CD8-positive, alpha-beta memory T cell (primary cell): ENCODE measurements around the gene FOXL2NB. TPM values are rescaled to one million over a fixed set of nuclear protein-coding genes. Genes with fewer than 3 reads are reported as not detected.

Experiments
- CTCF ChIA-PET: fragments of 350-600 bp; sonication (Branson Sonifier 250); formaldehyde crosslinking; loops from one replicate; lab custom pipeline; 2021; ENCODE audit warnings: antibody characterized with exemption; lab: Charles Lee
- POLR2A ChIA-PET: fragments of 350-600 bp; sonication (Branson Sonifier 250); formaldehyde crosslinking; loops from one replicate; lab custom pipeline; 2021; ENCODE audit warnings: antibody characterized with exemption; lab: Charles Lee
- DNase-seq, 5 donors: peaks; one replicate each; pipeline versions ENCODE4 v3.0.0 to v3.0.0-alpha.2; 2020 to 2022; ENCODE audit warnings: mixed read lengths in 1 of 5
- H3K27ac ChIP-seq: one replicate; pipeline ENCODE4 v1.7.0; 2013; ENCODE audit warnings: low read depth, mild to moderate bottlenecking, low read length, moderate library complexity
- H3K27me3 ChIP-seq: 2 replicates; pipeline ENCODE4 v1.7.0; 2013; ENCODE audit warnings: low read length, mild to moderate bottlenecking; ENCODE audit not compliant: insufficient read depth, poor library complexity, severe bottlenecking
- H3K36me3 ChIP-seq: 2 replicates; pipeline ENCODE4 v1.7.0; 2013; ENCODE audit warnings: mild to moderate bottlenecking, low read length, moderate library complexity; ENCODE audit not compliant: insufficient read depth
- H3K4me1 ChIP-seq: 2 replicates; pipeline ENCODE4 v1.7.0; 2013; ENCODE audit warnings: mild to moderate bottlenecking, low read length, moderate library complexity; ENCODE audit not compliant: insufficient read depth
- H3K4me3 ChIP-seq: 2 replicates; pipeline ENCODE4 v1.7.0; 2013; ENCODE audit warnings: mild to moderate bottlenecking, low read length
- H3K9me3 ChIP-seq: 2 replicates; pipeline ENCODE4 v1.7.0; 2013; ENCODE audit warnings: mild to moderate bottlenecking, low read length
- H3K27ac Mint-ChIP-seq, 8 donors: one replicate each; pipeline ENCODE4 v1.8.0; 2020 to 2021; ENCODE audit warnings: mixed read lengths in 8 of 8, mild to moderate bottlenecking in 6 of 8, inconsistent platforms in 3 of 8, moderate library complexity in 3 of 8
- H3K27me3 Mint-ChIP-seq, 2 donors: one replicate each; pipeline ENCODE4 v1.8.0; 2020 to 2021; ENCODE audit warnings: mixed read lengths in 2 of 2, mild to moderate bottlenecking in 1 of 2, moderate library complexity in 1 of 2
- H3K36me3 Mint-ChIP-seq, 3 donors: one replicate each; pipeline ENCODE4 v1.8.0; 2020 to 2021; ENCODE audit warnings: mixed read lengths in 3 of 3, inconsistent platforms in 1 of 3, mild to moderate bottlenecking in 1 of 3
- H3K4me1 Mint-ChIP-seq, 3 donors: one replicate each; pipeline ENCODE4 v1.8.0; 2020 to 2021; ENCODE audit warnings: mixed read lengths in 3 of 3, inconsistent platforms in 1 of 3, mild to moderate bottlenecking in 1 of 3
- H3K4me3 Mint-ChIP-seq, 7 donors: one replicate each; pipeline ENCODE4 v1.8.0; 2020 to 2021; ENCODE audit warnings: mixed read lengths in 7 of 7, mild to moderate bottlenecking in 6 of 7, moderate library complexity in 4 of 7, inconsistent platforms in 2 of 7
- H3K9me3 Mint-ChIP-seq, 5 donors: one replicate each; pipeline ENCODE4 v1.8.0; 2020 to 2022; ENCODE audit warnings: mixed read lengths in 5 of 5, mild to moderate bottlenecking in 3 of 5, moderate library complexity in 2 of 5, inconsistent platforms in 1 of 5
- polyA plus RNA-seq: library from polyadenylated mRNA; unstranded; fragments of 300-500 nt; fragmentation: Illumina TruSeq; gene quantifications from one replicate; pipeline ENCODE4 v1.2.3, GENCODE V29; 2021
- total RNA-seq, 2 experiments: library from RNA; stranded (reverse); gene quantifications; one replicate each; pipeline ENCODE4 v1.2.3, GENCODE V29; 2021

The FOXL2NB gene
- total and polyA plus RNA-seq, 3 experiments from 2014 or later, result not detected

DNA sequence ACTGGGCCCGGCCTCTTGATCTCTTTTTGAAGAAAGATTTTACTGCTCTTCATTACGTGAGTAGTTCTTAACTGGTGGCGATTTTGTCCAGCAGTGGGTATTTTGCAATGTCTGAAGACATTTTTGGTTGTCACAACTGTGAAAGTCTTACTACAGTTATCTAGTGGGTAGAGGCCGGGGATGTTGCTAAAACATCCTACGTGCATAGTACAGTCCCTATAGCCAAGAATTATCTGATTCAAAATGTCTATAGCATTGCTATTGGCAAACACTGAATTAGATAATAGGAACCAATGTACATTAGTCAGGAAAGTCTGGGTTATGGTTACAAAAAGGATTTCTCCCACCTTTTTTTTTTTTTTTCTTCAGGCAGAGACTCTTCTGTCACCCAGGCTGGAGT, 38.2 kb upstream of the FOXL2NB start:
- no peak overlapping the region for H3K4me3 Mint-ChIP-seq
- no peak overlapping the region for H3K27ac Mint-ChIP-seq
- peaks cover 0 to 7% of the 10 kb centered on the region in 2 donors for H3K27me3 Mint-ChIP-seq
- H3K36me3 Mint-ChIP-seq, result no peaks in the 10 kb centered on the region
- no peaks in the 10 kb centered on the region for H3K9me3 ChIP-seq
- ChIA-PET CTCF (interaction anchor here (1.0 to 1.6 kb wide), 3 partner anchors 10 to 314 kb away, joined by 3 to 4 read pairs (median 3); partner anchors contain the start of gene CEP70), POLR2A (no interaction called here)
- no peaks in the 10 kb centered on the region for H3K36me3 ChIP-seq
- no peak for DNase-seq
- no peaks in the 10 kb centered on the region for H3K4me1 ChIP-seq
- H3K4me1 Mint-ChIP-seq, result no peaks in the 10 kb centered on the region
- H3K9me3 Mint-ChIP-seq, result no peaks in the 10 kb centered on the region
- H3K4me3 ChIP-seq, result no peak overlapping the region
- H3K27me3 ChIP-seq, result no peaks in the 10 kb centered on the region
- H3K27ac ChIP-seq, result no peak overlapping the region

DNA sequence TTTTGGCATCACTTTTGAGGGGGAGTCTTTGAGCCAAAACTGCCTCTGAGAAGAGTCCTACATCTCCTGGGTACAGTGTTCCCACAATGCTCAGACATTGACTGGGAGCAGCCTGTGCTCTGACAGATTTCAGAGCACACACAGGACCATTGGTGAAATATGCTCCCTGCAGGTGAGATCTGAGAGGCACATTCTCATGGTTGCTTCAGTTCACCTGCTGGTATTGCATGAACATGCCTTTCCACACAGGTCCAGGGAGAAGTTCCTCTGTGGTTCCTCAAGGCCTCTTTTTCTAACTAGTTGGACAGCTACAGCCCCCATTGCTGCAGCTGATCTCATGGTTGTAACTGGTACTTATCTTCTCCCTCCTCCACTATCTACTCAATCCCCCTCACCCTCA, 37.1 kb upstream of the FOXL2NB start:
- no peaks in the 10 kb centered on the region for H3K9me3 ChIP-seq
- H3K27me3 ChIP-seq, result no peaks in the 10 kb centered on the region
- no peak for DNase-seq
- ChIA-PET POLR2A (no interaction called here), CTCF (interaction anchor here (1.1 to 14.6 kb wide), 6 partner anchors 9 to 499 kb away, joined by 3 to 285 read pairs (median 4); partner anchors contain the start of gene CEP70)
- Mint-ChIP-seq H3K4me1 (peaks cover 1 to 2% (median 2%) of the 10 kb centered on the region in 3 donors), H3K9me3 (no peaks in the 10 kb centered on the region), H3K4me3 (no peak overlapping the region), H3K36me3 (no peaks in the 10 kb centered on the region), H3K27me3 (peaks cover 0 to 7% of the 10 kb centered on the region in 2 donors), H3K27ac (no peak overlapping the region)
- peaks cover 1% of the 10 kb centered on the region for H3K4me1 ChIP-seq
- H3K4me3 ChIP-seq, result no peak overlapping the region
- no peaks in the 10 kb centered on the region for H3K36me3 ChIP-seq
- H3K27ac ChIP-seq, result no peak overlapping the region

DNA sequence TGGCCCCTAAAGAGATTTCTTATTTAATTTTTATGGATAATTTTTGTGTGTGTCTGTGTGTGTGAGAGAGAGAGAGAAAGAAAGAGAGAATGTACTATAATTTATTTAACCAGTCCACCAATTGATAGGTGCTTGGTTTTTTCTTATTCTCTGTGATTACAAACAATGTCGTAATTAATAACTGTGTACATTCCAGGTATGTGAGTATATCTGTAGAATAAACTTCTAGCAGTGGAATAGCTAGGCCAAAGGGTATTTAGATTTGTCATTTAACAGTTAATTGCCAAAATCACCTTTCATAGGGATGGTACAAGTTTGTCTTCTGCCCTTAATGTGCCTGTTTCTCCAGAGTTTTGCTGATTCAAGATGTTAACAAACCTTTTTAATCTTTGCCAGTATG, 35.4 kb upstream of the FOXL2NB start:
- Mint-ChIP-seq H3K27ac (no peak overlapping the region), H3K4me3 (no peak overlapping the region), H3K4me1 (peaks cover 5 to 6% (median 6%) of the 10 kb centered on the region in 3 donors), H3K36me3 (no peaks in the 10 kb centered on the region), H3K9me3 (no peaks in the 10 kb centered on the region), H3K27me3 (peaks cover 0 to 7% of the 10 kb centered on the region in 2 donors)
- no peaks in the 10 kb centered on the region for H3K36me3 ChIP-seq
- no peaks in the 10 kb centered on the region for H3K9me3 ChIP-seq
- no peaks in the 10 kb centered on the region for H3K27me3 ChIP-seq
- DNase-seq, result no peak
- peaks cover 5% of the 10 kb centered on the region for H3K4me1 ChIP-seq
- ChIA-PET POLR2A (no interaction called here), CTCF (interaction anchor here (7.6 to 14.6 kb wide), 3 partner anchors 13 to 317 kb away, joined by 78 to 285 read pairs (median 198); partner anchors contain the start of gene CEP70)
- H3K27ac ChIP-seq, result no peak overlapping the region
- no peak overlapping the region for H3K4me3 ChIP-seq

DNA sequence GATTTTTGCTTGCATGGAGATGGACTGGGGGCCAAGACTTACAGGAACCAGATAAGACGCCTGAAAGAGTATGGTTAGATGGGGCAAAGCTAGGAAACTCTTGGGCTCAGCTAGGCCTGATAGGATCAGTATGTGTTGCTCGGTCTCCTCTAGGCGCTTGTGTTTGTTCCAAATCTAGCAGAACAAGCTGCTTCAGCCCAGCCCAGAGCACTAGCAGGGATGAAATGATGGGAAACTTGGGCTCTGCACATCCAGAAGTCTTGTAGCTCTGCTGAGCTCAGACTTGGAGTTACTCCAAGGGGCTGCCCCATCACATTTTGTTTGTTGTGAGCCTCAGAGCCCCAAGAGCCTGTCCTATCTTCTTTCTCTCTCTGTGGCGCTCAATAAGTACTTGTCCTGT, 34.8 kb upstream of the FOXL2NB start:
- Histone ChIP-seq H3K4me3 (no peak overlapping the region), H3K36me3 (no peaks in the 10 kb centered on the region), H3K4me1 (peaks cover 5% of the 10 kb centered on the region), H3K27ac (peak overlapping the region; percentile 12), H3K27me3 (no peaks in the 10 kb centered on the region), H3K9me3 (no peaks in the 10 kb centered on the region)
- H3K36me3 Mint-ChIP-seq, result no peaks in the 10 kb centered on the region
- no peak overlapping the region for H3K27ac Mint-ChIP-seq
- CTCF ChIA-PET, result interaction anchor here (7.6 to 14.6 kb wide), 3 partner anchors 12 to 318 kb away, joined by 78 to 285 read pairs (median 198); partner anchors contain the start of gene CEP70
- no peak overlapping the region for H3K4me3 Mint-ChIP-seq
- H3K4me1 Mint-ChIP-seq, result peaks cover 5 to 6% (median 6%) of the 10 kb centered on the region in 3 donors
- H3K9me3 Mint-ChIP-seq, result no peaks in the 10 kb centered on the region
- no peak for DNase-seq
- H3K27me3 Mint-ChIP-seq, result peaks cover 0 to 7% of the 10 kb centered on the region in 2 donors
- POLR2A ChIA-PET, result no interaction called here

DNA sequence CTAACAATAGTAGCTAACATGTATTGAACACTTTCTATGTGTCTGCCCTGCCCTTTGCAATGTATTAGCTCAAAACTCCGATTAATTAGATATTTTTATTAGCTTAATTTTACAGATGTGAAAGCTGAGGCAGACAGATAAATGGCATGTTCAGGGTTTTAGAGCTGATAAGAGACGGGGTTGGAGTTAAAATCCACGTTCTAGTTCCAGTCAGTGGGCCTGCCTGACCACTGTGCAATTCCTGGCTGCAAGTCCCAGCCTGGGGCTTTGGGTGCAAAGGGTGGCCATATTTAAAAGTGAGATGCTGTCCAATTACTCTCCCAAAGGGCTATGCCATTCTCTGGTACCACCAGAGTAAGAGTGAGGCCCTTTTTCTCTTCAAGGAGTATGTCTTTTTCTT, 33.3 kb upstream of the FOXL2NB start:
- POLR2A ChIA-PET, result no interaction called here
- Mint-ChIP-seq H3K27ac (no peak overlapping the region), H3K4me3 (no peak overlapping the region)

DNA sequence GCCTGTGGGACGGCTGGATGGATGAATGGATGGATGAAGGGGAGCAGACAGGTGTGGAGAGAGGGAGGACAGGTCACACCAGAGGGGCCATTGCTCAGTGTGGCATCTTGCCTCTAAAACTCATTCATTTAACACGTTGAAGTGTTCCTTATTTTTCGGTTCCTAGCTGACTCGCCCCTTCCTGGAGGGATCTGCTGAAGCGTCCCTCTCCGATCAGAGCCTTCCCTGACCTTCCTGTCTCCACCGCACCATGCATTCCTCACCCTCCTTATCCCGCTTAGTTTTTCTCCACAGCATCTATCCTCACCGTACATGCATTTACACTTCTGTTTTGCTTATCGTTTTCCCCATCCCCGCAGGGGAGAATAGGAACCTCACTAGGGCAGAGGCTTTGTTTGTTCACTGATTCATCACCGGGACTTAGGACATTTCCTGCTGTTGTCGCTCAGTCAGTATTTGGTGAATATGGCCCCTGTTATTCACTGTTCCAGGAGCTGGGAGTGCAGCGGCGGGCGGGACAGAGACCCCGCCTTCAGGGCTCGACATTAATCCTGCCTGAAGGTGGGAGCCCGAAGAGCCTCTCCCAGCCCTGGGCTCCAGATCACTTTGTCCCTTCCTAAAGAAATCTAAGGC, 32.0 kb upstream of the FOXL2NB start:
- Mint-ChIP-seq H3K36me3 (no peaks in the 10 kb centered on the region), H3K27ac (peak overlapping the region in 3 of 8 donors; percentile 58 to 96 (median 61)), H3K27me3 (peaks cover 3 to 7% of the 10 kb centered on the region in 2 donors), H3K4me3 (peak overlapping the region; percentile 83 to 94 (median 85)), H3K4me1 (peaks cover 5 to 6% (median 6%) of the 10 kb centered on the region in 3 donors), H3K9me3 (no peaks in the 10 kb centered on the region)
- Histone ChIP-seq H3K4me1 (peaks cover 5% of the 10 kb centered on the region), H3K27me3 (no peaks in the 10 kb centered on the region), H3K36me3 (no peaks in the 10 kb centered on the region), H3K4me3 (peak overlapping the region; percentile 90), H3K27ac (no peak overlapping the region), H3K9me3 (no peaks in the 10 kb centered on the region)
- ChIA-PET CTCF (interaction anchor here (0.7 to 14.6 kb wide), 65 partner anchors 9 to 519 kb away, joined by 3 to 285 read pairs (median 5); partner anchors contain the start of genes CEP70, FAIM and PIK3CB), POLR2A (interaction anchor here (0.7 to 2.0 kb wide), 7 partner anchors 8 to 366 kb away, joined by 3 to 18 read pairs (median 4); partner anchors contain the start of gene CEP70)
- DNase-seq, result no peak

More for the DNA sequence above, 33.3 kb upstream of the FOXL2NB start:
- Histone ChIP-seq H3K27ac (no peak overlapping the region), H3K27me3 (no peaks in the 10 kb centered on the region), H3K36me3 (no peaks in the 10 kb centered on the region), H3K4me1 (peaks cover 5% of the 10 kb centered on the region), H3K9me3 (no peaks in the 10 kb centered on the region), H3K4me3 (no peak overlapping the region)
- H3K9me3 Mint-ChIP-seq, result no peaks in the 10 kb centered on the region
- DNase-seq, result no peak
- CTCF ChIA-PET, result interaction anchor here (0.6 to 14.6 kb wide), 8 partner anchors 11 to 319 kb away, joined by 3 to 285 read pairs (median 30); partner anchors contain the start of gene CEP70
- H3K27me3 Mint-ChIP-seq, result peaks cover 0 to 7% of the 10 kb centered on the region in 2 donors
- H3K36me3 Mint-ChIP-seq, result no peaks in the 10 kb centered on the region
- peaks cover 5 to 6% (median 6%) of the 10 kb centered on the region in 3 donors for H3K4me1 Mint-ChIP-seq

DNA sequence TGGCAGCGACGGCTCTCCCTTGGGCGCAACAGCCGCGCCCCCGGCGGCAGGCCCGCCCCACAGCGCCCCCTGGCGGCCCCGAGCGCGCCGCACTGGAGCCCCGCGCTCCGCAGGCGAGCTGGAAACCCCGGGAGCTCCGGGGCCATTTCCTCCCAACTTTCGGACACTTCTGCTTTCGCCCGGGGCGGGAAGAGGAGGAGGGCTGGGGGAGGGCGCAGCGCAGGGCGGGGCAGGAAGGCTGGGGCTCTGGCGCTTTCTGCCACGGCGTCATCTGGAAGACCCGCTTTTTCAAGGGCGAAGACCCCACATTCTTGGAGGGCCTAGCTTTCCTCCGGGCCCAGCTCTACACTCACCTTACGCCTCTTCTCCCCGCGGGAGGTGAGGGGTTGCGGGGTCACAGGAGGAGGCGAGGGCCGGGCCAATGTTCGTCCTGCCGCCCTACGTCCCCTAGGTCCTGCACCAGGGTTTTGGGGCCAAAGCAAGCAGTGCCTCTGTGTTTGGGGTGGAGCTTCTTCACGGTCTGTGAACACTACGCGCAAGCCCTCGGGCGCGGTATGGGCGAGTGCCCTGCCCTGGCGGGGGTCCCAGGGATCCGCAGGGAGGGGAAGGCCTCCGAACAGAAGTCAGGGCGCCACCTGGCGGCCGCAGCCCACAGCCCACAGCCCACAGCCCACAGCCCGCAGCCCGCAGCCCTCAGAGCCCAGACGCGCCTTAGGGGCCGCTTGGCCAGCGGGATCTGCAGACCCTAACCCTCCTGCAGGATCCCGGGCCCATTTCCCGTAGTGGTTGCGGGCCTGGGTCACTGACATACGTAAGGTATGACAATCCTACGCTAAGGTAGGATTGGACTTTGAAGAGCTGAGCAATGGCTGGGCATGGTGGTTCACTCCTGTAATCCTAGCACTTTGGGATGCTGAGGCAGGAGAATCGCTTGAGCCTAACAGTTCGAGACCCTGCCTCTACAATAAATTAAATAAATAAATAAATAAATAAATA, 31.2 kb upstream of the FOXL2NB start:
- Mint-ChIP-seq H3K27ac (peak overlapping the region in 6 of 8 donors; percentile 61 to 96 (median 63)), H3K9me3 (no peaks in the 10 kb centered on the region), H3K36me3 (no peaks in the 10 kb centered on the region)

More for the DNA sequence above, 31.2 kb upstream of the FOXL2NB start:
- ChIA-PET POLR2A (interaction anchor here (0.6 to 2.0 kb wide), 8 partner anchors 8 to 546 kb away, joined by 3 to 18 read pairs (median 4); partner anchors contain the start of gene CEP70), CTCF (interaction anchor here (0.6 to 14.6 kb wide), 81 partner anchors 9 to 520 kb away, joined by 3 to 285 read pairs (median 5); partner anchors contain the start of genes CEP70, COPB2, FAIM and PIK3CB)
- H3K4me3 ChIP-seq, result peak overlapping the region; percentile 90
- no peaks in the 10 kb centered on the region for H3K27me3 ChIP-seq
- H3K36me3 ChIP-seq, result no peaks in the 10 kb centered on the region
- peaks cover 5 to 7% of the 10 kb centered on the region in 2 donors for H3K27me3 Mint-ChIP-seq
- no peaks in the 10 kb centered on the region for H3K9me3 ChIP-seq
- peak; percentile 68 to 85 (median 75) for DNase-seq
- H3K4me1 Mint-ChIP-seq, result peaks cover 5 to 6% (median 6%) of the 10 kb centered on the region in 3 donors
- peaks cover 5% of the 10 kb centered on the region for H3K4me1 ChIP-seq
- peak overlapping the region; percentile 73 for H3K27ac ChIP-seq
- H3K4me3 Mint-ChIP-seq, result peak overlapping the region; percentile 83 to 94 (median 85)
